Peyer's patch (tissue), 4 donors: ENCODE results near the gene MIAT. TPM values are rescaled to one million over a fixed set of nuclear protein-coding genes. Genes with fewer than 3 reads are reported as not detected.

Source experiments
- DNase-seq, 3 donors: peaks; one replicate each; pipeline ENCODE4 v3.0.0-alpha.2; 2017 to 2019
- H3K27ac ChIP-seq, 4 donors: fragments of 200-600 bp; sonication (generic); one replicate each; pipeline ENCODE4 v1.5.1; 2016 to 2019
- H3K27me3 ChIP-seq, 2 donors: fragments of 200-600 bp; sonication (generic); one replicate each; pipeline ENCODE4 v1.5.1; 2019
- H3K36me3 ChIP-seq, 3 donors: fragments of 200-600 bp; sonication (generic); one replicate each; pipeline ENCODE4 v1.5.1; 2016 to 2019
- H3K4me1 ChIP-seq, 4 donors: fragments of 200-600 bp; sonication (generic); one replicate each; pipeline ENCODE4 v1.5.1; 2016 to 2019
- H3K4me3 ChIP-seq, 4 donors: fragments of 200-600 bp; sonication (generic); 1 replicate in 3 of 4; 2 replicates in 1 of 4; pipeline ENCODE4 v1.5.1; 2016 to 2019; ENCODE audit warnings: mild to moderate bottlenecking in 1 of 4
- H3K9me3 ChIP-seq, 4 donors: fragments of 200-600 bp; sonication (generic); one replicate each; pipeline ENCODE4 v1.5.1; 2016 to 2019; ENCODE audit warnings: mild to moderate bottlenecking in 1 of 4
- POLR2A ChIP-seq, 2 donors: fragments of 450-650 bp; IDR thresholded peaks; one replicate each; pipeline ENCODE4 v1.5.1; 2017; ENCODE audit warnings: antibody characterized with exemption in 2 of 2, mild to moderate bottlenecking in 2 of 2, moderate library complexity in 2 of 2
- total RNA-seq, 4 donors: library from RNA; depleted of rRNA; stranded (reverse); fragments of >200 nt; gene quantifications; one replicate each; pipeline ENCODE4 v1.1.0, GENCODE V29; 2016
- TF ChIP-seq, protein P1 (sequence below), 6 experiments: fragments of 450-650 bp in 4 of 6; fragments of 200-600 bp in 2 of 6; sonication (generic) in 1 of 6; IDR thresholded peaks; one replicate each; pipeline ENCODE4 v1.5.1; 2017 to 2019; ENCODE audit warnings: antibody characterized with exemption in 6 of 6, mild to moderate bottlenecking in 3 of 6, moderate library complexity in 1 of 6

Gene MIAT
- total RNA-seq, 4 donors from 2014 or later = 2.5 to 31.4 (median 5.9) TPM

DNA sequence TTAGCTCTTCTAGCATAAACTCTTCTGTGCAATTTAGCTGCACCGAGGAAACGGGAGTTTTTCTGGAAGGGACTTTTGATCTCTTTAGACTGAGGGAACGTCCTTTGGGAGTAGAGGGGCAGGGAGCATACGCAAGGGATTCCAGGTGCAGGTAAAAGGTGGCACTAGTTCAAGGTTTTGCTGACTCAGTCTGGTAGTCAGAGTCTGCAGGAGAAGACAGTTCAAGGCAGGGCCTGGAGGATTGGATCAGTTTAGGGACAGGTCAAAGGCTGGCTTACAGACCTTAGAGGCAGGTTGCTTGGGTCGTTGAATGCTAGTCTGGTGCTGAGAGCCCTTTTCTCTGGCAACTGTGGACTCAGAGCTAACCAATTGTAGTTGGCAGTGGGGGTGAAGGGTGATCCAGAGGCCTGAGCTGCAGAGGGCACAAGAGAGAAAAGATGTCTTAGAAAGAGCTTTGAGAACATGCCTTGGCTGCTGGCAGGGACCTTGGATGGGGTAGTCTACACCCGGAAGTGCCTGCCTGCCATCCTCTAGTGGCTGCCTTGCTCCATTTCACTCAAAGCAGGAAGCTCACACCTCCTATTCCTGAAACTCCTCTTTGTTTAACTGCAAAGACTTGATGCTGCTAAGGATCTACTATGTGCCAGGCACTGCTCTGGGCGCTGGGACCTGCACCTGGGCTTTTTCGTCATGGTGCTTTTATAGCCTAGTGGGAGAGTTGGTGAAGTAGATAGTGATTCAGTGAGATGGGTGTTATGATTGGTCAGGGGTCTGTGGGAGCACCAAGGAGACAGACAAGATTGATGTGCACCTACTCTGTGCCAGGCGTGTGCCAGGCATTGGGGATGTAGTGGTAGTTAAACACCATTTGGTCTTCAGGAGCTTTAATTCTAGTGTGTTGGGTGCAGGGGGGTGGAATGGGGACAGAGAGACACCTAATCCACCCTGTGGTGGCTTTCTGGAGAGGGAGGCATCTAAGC, 17.1 kb downstream of the MIAT start:
- H3K4me3 ChIP-seq = peak overlapping the region; percentile 17 to 79 (median 66)
- no peaks in the 10 kb centered on the region for H3K27me3 ChIP-seq
- peak in 2 of 3 donors; percentile 50 to 62 for DNase-seq
- TF ChIP-seq, protein P1, sequence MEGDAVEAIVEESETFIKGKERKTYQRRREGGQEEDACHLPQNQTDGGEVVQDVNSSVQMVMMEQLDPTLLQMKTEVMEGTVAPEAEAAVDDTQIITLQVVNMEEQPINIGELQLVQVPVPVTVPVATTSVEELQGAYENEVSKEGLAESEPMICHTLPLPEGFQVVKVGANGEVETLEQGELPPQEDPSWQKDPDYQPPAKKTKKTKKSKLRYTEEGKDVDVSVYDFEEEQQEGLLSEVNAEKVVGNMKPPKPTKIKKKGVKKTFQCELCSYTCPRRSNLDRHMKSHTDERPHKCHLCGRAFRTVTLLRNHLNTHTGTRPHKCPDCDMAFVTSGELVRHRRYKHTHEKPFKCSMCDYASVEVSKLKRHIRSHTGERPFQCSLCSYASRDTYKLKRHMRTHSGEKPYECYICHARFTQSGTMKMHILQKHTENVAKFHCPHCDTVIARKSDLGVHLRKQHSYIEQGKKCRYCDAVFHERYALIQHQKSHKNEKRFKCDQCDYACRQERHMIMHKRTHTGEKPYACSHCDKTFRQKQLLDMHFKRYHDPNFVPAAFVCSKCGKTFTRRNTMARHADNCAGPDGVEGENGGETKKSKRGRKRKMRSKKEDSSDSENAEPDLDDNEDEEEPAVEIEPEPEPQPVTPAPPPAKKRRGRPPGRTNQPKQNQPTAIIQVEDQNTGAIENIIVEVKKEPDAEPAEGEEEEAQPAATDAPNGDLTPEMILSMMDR (IDR thresholded peaks at IDR 0.05) = peak in 1 of 6 experiments; percentile 17
- TF ChIP-seq POLR2A (IDR thresholded peaks at IDR 0.05) = no peak
- peaks cover 0 to 31% (median 29%) of the 10 kb centered on the region in 4 donors for H3K4me1 ChIP-seq
- peak overlapping the region; percentile 86 to 99 (median 94) for H3K27ac ChIP-seq
- H3K9me3 ChIP-seq = no peaks in the 10 kb centered on the region
- H3K36me3 ChIP-seq = no peaks in the 10 kb centered on the region

DNA sequence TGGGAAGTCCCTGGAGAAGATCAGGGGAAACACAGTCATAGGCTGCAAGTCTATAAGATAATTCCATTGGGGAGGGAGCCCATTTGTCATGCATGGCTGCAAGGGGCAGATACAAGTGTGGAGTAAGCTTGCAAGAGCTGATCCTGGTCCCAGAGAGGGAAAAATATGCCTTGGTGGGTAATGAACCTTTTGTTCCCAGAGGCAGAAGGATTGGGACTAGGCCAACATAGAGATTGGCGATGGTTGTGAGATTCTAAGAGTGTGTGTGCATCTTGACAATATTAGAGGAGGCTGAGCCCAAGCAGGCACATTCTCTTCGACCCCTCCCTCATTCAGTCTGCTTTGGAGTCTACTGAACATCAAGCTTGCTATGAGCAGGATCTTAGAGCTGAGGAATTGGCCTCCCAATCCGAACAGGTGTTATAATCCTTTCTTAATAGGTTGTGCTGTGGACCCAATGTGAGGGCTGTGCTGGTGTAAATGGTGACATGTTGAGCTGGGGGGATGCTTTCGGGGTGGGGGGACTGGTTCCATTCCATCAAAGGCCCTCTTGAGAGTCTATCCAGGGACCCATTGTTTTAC, 18.4 kb downstream of the MIAT start:
- no peak for DNase-seq
- Histone ChIP-seq H3K4me1 (peaks cover 0 to 28% (median 28%) of the 10 kb centered on the region in 4 donors), H3K27ac (peak overlapping the region in 1 of 4 donors; percentile 93), H3K36me3 (peaks cover 0 to 7% (median 0%) of the 10 kb centered on the region in 3 donors), H3K27me3 (no peaks in the 10 kb centered on the region), H3K4me3 (no peak overlapping the region), H3K9me3 (no peaks in the 10 kb centered on the region)
- no peak for TF ChIP-seq POLR2A (IDR thresholded peaks at IDR 0.05)
- TF ChIP-seq, protein P1 (IDR thresholded peaks at IDR 0.05) = no peak

DNA sequence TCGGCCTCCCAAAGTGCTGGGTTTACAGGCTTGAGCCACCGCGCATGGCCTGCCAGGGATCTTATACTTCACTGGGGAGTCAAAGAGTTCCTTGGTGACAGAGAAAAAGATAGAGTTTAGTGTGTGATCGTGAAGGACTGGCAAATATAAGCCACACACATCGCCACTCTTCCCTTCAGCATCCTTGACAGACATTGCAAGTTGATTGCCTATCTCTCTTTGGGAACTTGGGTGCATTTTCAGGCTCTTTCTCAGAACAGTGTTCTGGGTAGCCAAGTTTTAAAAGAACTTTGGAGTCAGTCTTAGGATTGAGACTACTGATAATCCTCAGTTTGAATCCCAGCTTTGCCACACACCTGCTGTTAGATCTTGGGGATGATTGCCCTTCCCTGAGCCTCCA, 19.8 kb downstream of the MIAT start:
- Histone ChIP-seq H3K27me3 (no peaks in the 10 kb centered on the region), H3K4me1 (peaks cover 0 to 25% (median 18%) of the 10 kb centered on the region in 4 donors), H3K9me3 (no peaks in the 10 kb centered on the region), H3K4me3 (no peak overlapping the region), H3K27ac (no peak overlapping the region), H3K36me3 (peaks cover 0 to 21% (median 3%) of the 10 kb centered on the region in 3 donors)
- TF ChIP-seq POLR2A (IDR thresholded peaks at IDR 0.05) = no peak
- TF ChIP-seq, protein P1 (IDR thresholded peaks at IDR 0.05) = no peak
- DNase-seq = no peak

DNA sequence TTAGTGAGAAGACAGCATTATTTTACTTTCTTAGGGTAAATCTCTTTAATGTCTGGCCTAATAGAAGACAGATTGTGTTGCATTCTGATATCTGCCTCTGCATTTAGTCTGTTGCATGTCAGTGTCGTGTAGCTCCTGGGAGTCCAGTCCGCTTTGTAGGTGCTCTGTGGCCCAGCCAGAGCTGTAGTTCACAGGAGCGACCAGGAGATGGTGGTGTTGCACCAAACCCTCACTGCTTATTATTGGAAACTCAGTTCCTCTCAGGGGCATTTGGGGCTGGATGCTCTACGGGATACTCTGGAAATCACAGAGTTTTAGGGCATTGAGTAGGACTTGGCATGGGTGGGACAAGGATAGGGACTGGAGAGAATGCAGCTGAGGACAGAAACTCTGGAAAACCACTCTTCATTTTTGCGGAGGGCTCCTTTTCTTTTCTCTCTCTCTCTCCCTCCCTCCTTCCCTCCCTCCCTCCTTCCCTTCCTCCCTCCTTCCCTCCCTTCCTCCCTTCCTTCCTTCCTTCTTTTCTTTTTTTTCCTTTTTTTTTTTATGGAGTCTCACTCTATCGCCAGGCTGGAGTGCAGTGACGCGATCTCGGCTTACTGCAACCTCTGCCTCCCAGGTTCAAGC, 21.7 kb downstream of the MIAT start:
- Histone ChIP-seq H3K4me1 (peaks cover 0 to 17% (median 12%) of the 10 kb centered on the region in 4 donors), H3K36me3 (peaks cover 0 to 23% (median 3%) of the 10 kb centered on the region in 3 donors), H3K4me3 (no peak overlapping the region), H3K9me3 (no peaks in the 10 kb centered on the region), H3K27ac (no peak overlapping the region), H3K27me3 (no peaks in the 10 kb centered on the region)
- DNase-seq = peak; percentile 67 to 88 (median 75)
- TF ChIP-seq, protein P1 (IDR thresholded peaks at IDR 0.05) = peak; percentile 62 to 91 (median 85)
- TF ChIP-seq POLR2A (IDR thresholded peaks at IDR 0.05) = no peak

DNA sequence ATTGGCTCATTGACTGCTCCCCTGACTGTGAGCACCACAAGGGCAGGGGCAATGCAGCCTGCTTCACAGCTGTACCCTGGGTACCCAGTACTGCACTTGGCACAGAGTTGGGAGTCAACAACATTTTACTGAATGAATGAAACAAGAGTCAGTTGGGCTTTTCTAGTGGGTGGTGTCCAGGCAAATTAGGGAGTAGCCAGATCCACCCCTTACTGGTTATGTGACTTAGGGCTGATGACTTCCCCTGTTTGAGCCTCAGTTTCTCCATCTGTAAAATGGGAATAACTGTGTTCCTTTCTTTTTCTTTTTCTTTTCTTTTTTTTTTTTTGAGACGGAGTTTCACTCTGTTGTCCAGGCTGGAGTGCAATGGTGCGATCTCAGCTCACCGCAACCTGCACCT, 23.1 kb downstream of the MIAT start:
- Histone ChIP-seq H3K9me3 (no peaks in the 10 kb centered on the region), H3K27ac (no peak overlapping the region), H3K36me3 (peaks cover 0 to 23% (median 3%) of the 10 kb centered on the region in 3 donors), H3K4me3 (no peak overlapping the region), H3K4me1 (peaks cover 0 to 3% (median 2%) of the 10 kb centered on the region in 4 donors), H3K27me3 (no peaks in the 10 kb centered on the region)
- DNase-seq = no peak
- TF ChIP-seq POLR2A (IDR thresholded peaks at IDR 0.05) = no peak
- TF ChIP-seq, protein P1 (IDR thresholded peaks at IDR 0.05) = no peak
